Natural killer cell (primary cell): ENCODE results near the gene TNS4. TPM values are rescaled to one million over a fixed set of nuclear protein-coding genes. Genes with fewer than 3 reads are reported as not detected.

Experiments
- ATAC-seq, 3 donors: fragments of 150-1000 bp in 2 of 3; fragments of 200-7000 bp in 1 of 3; cut with Tn5 transposase; 1 replicate in 1 of 3; 2 replicates in 2 of 3; pipeline ENCODE4 v1.10.0; 2021; ENCODE audit warnings: mild to moderate bottlenecking in 2 of 3, moderate library complexity in 2 of 3
- DNase-seq, 2 donors: peaks; one replicate each; pipeline versions ENCODE4 v3.0.0 to v3.0.0-alpha.2; 2013 to 2021; ENCODE audit warnings: mixed read lengths in 1 of 2
- H3K27ac ChIP-seq: one replicate; pipeline ENCODE4 v1.5.1; 2013; ENCODE audit warnings: mild to moderate bottlenecking, low read length
- H3K27me3 ChIP-seq: one replicate; pipeline ENCODE4 v1.6.1; 2013; ENCODE audit warnings: low read length; ENCODE audit not compliant: control insufficient read depth, insufficient read depth
- H3K36me3 ChIP-seq: one replicate; pipeline ENCODE4 v1.6.1; 2013; ENCODE audit warnings: low read length; ENCODE audit not compliant: control insufficient read depth, insufficient read depth
- H3K4me1 ChIP-seq: one replicate; pipeline ENCODE4 v1.6.1; 2013; ENCODE audit warnings: low read length; ENCODE audit not compliant: control insufficient read depth, insufficient read depth
- H3K4me3 ChIP-seq: one replicate; pipeline ENCODE4 v1.5.1; 2013; ENCODE audit warnings: low read length
- H3K9me3 ChIP-seq: one replicate; pipeline ENCODE4 v1.6.1; 2013; ENCODE audit warnings: low read length; ENCODE audit not compliant: control insufficient read depth, insufficient read depth
- H3K27ac Mint-ChIP-seq, 2 donors: one replicate each; pipeline ENCODE4 v1.8.0; 2022; ENCODE audit warnings: mild to moderate bottlenecking in 2 of 2, mixed read lengths in 2 of 2, moderate library complexity in 1 of 2
- H3K27me3 Mint-ChIP-seq, 2 donors: one replicate each; pipeline ENCODE4 v1.8.0; 2022; ENCODE audit warnings: low read depth in 2 of 2, mixed read lengths in 2 of 2
- H3K36me3 Mint-ChIP-seq: one replicate; pipeline ENCODE4 v1.8.0; 2022; ENCODE audit warnings: mixed read lengths
- H3K4me1 Mint-ChIP-seq, 2 donors: one replicate each; pipeline ENCODE4 v1.8.0; 2022; ENCODE audit warnings: mixed read lengths in 2 of 2
- H3K4me3 Mint-ChIP-seq: one replicate; pipeline ENCODE4 v1.8.0; 2022; ENCODE audit warnings: mild to moderate bottlenecking, moderate library complexity, mixed read lengths
- H3K9me3 Mint-ChIP-seq, 2 donors: one replicate each; pipeline ENCODE4 v1.8.0; 2022; ENCODE audit warnings: mixed read lengths in 2 of 2
- WGBS: methylation state at CpG from one replicate; pipeline ENCODE4 v1.1.7; 2013; ENCODE audit warnings: missing lambda C conversion rate; ENCODE audit not compliant: insufficient coverage; 5-methylcytosine and 5-hydroxymethylcytosine counted together
- intact Hi-C: fragments of 100-400 bp; cut with micrococcal nuclease; formaldehyde crosslinking; loops from one replicate; pipeline ENCODE4 v1.14.2; 2022
- total RNA-seq, 4 donors: library from RNA; stranded (reverse); fragments of 120-200 nt in 1 of 4; gene quantifications; one replicate each; pipeline versions ENCODE4 v1.2.3 to v1.2.4, GENCODE V29; 2013 to 2022
- TF ChIP-seq, protein P1 (sequence below): fragments of 200-600 bp; IDR thresholded peaks from one replicate; pipeline ENCODE4 v1.8.0; 2022; ENCODE audit warnings: antibody characterized with exemption

The TNS4 gene
- total RNA-seq, 3 donors from 2014 or later (not counting 1 experiment from before 2014, with no cell fraction given): 0.65 to 1.8 (median 0.94) TPM

DNA sequence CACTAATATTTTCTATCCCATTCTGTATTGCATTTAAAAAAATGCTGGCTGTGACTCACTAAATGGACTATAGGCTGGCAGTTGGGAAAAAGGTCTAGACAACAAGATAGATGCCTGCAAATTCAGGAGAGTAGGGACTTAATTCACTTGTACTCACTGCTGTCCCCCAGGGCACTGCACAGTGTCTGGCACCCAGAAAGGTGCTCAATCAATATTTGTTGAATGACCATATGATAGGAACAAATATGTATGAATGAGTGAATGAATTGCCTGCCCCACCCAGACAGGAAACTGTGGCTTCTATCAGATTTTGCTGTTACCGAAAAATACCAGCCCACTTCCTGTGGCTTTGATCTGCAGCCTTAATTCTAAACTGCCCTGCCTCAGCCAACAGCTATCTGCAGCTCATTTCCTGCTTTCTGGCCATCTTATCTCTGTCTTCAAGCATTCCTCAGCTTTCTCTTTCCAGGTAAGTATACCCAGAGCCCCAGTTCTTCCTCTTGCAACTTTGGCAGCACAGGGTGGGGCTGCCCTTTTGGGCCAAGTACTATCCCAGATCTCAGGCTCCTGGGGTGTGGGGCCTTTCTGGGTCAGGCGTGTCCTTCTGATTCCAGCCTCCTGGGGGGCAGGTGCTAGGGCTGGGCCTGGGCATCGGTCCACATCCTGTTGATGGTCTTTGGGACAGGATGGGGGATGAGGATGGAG lies 15.3 kb upstream of the TNS4 start:
- no peaks in the 10 kb centered on the region for H3K9me3 ChIP-seq
- Mint-ChIP-seq H3K4me3 (peak overlapping the region; percentile 87), H3K4me1 (peaks cover 63 to 71% of the 10 kb centered on the region in 2 donors), H3K27me3 (peaks cover 0 to 14% of the 10 kb centered on the region in 2 donors), H3K36me3 (no peaks in the 10 kb centered on the region), H3K9me3 (no peaks in the 10 kb centered on the region), H3K27ac (peak overlapping the region; percentile 70 to 86)
- H3K4me3 ChIP-seq: peak overlapping the region; percentile 30
- intact Hi-C loops: loop anchor here (1.0 kb wide), 5 partner anchors 13 to 92 kb away; no protein-coding TSS in a partner anchor
- ATAC-seq (peak; percentile 71 to 85 (median 79)), DNase-seq (peak; percentile 60 to 92)
- WGBS: 2% methylated on average over 3 of the region's 3 CpGs
- H3K4me1 ChIP-seq: peaks cover 64% of the 10 kb centered on the region
- TF ChIP-seq, protein P1, sequence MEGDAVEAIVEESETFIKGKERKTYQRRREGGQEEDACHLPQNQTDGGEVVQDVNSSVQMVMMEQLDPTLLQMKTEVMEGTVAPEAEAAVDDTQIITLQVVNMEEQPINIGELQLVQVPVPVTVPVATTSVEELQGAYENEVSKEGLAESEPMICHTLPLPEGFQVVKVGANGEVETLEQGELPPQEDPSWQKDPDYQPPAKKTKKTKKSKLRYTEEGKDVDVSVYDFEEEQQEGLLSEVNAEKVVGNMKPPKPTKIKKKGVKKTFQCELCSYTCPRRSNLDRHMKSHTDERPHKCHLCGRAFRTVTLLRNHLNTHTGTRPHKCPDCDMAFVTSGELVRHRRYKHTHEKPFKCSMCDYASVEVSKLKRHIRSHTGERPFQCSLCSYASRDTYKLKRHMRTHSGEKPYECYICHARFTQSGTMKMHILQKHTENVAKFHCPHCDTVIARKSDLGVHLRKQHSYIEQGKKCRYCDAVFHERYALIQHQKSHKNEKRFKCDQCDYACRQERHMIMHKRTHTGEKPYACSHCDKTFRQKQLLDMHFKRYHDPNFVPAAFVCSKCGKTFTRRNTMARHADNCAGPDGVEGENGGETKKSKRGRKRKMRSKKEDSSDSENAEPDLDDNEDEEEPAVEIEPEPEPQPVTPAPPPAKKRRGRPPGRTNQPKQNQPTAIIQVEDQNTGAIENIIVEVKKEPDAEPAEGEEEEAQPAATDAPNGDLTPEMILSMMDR: no peak
- H3K27ac ChIP-seq: peak overlapping the region; percentile 15
- no peaks in the 10 kb centered on the region for H3K36me3 ChIP-seq
- no peaks in the 10 kb centered on the region for H3K27me3 ChIP-seq

DNA sequence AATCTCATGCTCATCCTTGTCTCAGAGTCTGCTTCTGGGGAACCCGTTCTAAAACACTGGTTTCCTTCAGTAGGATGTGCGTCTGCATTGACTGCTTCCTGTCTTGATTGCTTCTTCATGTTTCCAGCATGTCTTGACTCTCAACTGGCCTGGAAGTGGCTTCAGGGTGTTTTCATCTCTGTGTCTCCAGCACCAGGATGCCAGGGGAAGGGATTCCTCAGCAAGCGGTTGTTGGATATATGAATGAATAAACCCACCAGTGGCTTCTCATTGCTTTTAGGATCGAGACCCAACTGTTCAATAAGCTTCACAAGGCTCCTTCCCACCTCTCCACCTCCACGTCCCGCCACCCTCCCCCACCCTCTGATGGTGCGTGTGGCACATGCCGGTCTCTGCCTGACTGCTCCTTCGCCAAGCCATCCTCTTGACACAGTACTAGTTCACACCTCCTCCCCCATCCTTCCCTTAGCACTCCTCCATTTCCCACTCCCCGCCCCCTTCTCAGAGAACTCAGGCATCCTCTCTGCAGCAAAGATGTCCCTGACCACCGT lies 14.1 kb upstream of the TNS4 start:
- peak; percentile 39 to 78 for DNase-seq
- peaks cover 7 to 14% of the 10 kb centered on the region in 2 donors for H3K27me3 Mint-ChIP-seq
- peak overlapping the region; percentile 87 for H3K4me3 Mint-ChIP-seq
- Histone ChIP-seq H3K27ac (no peak overlapping the region), H3K4me3 (no peak overlapping the region), H3K9me3 (no peaks in the 10 kb centered on the region), H3K36me3 (no peaks in the 10 kb centered on the region), H3K27me3 (no peaks in the 10 kb centered on the region), H3K4me1 (peaks cover 57% of the 10 kb centered on the region)
- no peaks in the 10 kb centered on the region for H3K36me3 Mint-ChIP-seq
- peak; percentile 73 to 78 (median 73) for ATAC-seq
- H3K27ac Mint-ChIP-seq: peak overlapping the region; percentile 70 to 86
- H3K9me3 Mint-ChIP-seq: no peaks in the 10 kb centered on the region
- intact Hi-C loops: loop anchor here (1.0 kb wide), 5 partner anchors 14 to 93 kb away; no protein-coding TSS in a partner anchor
- 18% methylated on average over 11 of the region's 11 CpGs for WGBS
- peaks cover 58 to 73% of the 10 kb centered on the region in 2 donors for H3K4me1 Mint-ChIP-seq
- TF ChIP-seq, protein P1: no peak

DNA sequence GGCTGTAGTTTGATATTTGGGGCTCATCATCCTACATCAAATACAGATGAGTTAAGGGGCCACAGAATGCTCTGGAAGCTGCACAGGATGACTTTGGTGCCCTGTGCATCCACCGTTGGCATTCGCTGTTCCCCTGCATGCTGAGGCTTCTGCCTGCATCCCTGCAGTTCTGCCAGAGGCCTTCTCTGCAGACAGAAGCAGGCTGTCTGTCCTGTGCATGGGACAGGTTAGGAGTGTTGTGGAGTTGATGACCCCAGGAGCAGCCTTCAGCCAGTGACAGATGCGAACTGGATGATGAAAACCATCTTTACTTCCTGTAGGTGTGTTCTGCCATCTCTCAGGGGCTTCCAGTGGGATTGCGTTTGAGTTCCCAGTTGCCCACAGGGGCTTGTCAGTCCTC lies 13.6 kb upstream of the TNS4 start:
- intact Hi-C loops: no loop called here
- DNase-seq (no peak), ATAC-seq (no peak)
- Histone ChIP-seq H3K27me3 (no peaks in the 10 kb centered on the region), H3K27ac (no peak overlapping the region), H3K9me3 (no peaks in the 10 kb centered on the region), H3K36me3 (no peaks in the 10 kb centered on the region), H3K4me3 (no peak overlapping the region), H3K4me1 (peaks cover 57% of the 10 kb centered on the region)
- H3K36me3 Mint-ChIP-seq: no peaks in the 10 kb centered on the region
- H3K4me3 Mint-ChIP-seq: peak overlapping the region; percentile 21
- peaks cover 58 to 76% of the 10 kb centered on the region in 2 donors for H3K4me1 Mint-ChIP-seq
- TF ChIP-seq, protein P1: no peak
- no peaks in the 10 kb centered on the region for H3K9me3 Mint-ChIP-seq
- peaks cover 7 to 14% of the 10 kb centered on the region in 2 donors for H3K27me3 Mint-ChIP-seq
- H3K27ac Mint-ChIP-seq: peak overlapping the region in 1 of 2 donors; percentile 70
- WGBS: 81% methylated on average over 4 of the region's 4 CpGs
